ENCODE measurements around the gene TRPC4.

The TRPC4 gene

GRCh38 chr13:37652596-37652995 is 217.0 kb downstream of the TRPC4 start:
- no peak for DNase-seq

GRCh38 chr13:37651891-37652290 is 217.7 kb downstream of the TRPC4 start:
- no peak for DNase-seq

- DNase-seq, result no peak
Measured at GRCh38 chr13:37648609-37649008, 221.0 kb downstream of the TRPC4 start.

- no peak for DNase-seq
Measured at GRCh38 chr13:37647031-37647650, 222.4 kb downstream of the TRPC4 start.

- DNase-seq, result no peak
Measured at GRCh38 chr13:37646531-37646930, 223.0 kb downstream of the TRPC4 start.

GRCh38 chr13:37645181-37645740 is 224.3 kb downstream of the TRPC4 start:
- DNase-seq, result no peak

GRCh38 chr13:37641391-37641790 is 228.2 kb downstream of the TRPC4 start:
- DNase-seq, result no peak

GRCh38 chr13:37640499-37640898 is 229.1 kb downstream of the TRPC4 start:
- DNase-seq, result no peak

GRCh38 chr13:37636701-37637100 is 232.9 kb downstream of the TRPC4 start:
- no peak for DNase-seq

GRCh38 chr13:37632294-37632693 is 237.3 kb downstream of the TRPC4 start:
- DNase-seq, result no peak

- no peak for DNase-seq
Measured at GRCh38 chr13:37627428-37627827, 242.1 kb downstream of the TRPC4 start.

GRCh38 chr13:37621811-37622361 is 247.7 kb downstream of the TRPC4 start:
- no peak for DNase-seq

GRCh38 chr13:37618554-37618953 is 251.0 kb downstream of the TRPC4 start:
- DNase-seq, result no peak

- DNase-seq, result no peak
Measured at GRCh38 chr13:37617173-37617572, 252.4 kb downstream of the TRPC4 start.

- DNase-seq, result no peak
Measured at GRCh38 chr13:37616131-37616530, 253.4 kb downstream of the TRPC4 start.

GRCh38 chr13:37615276-37615675 is 254.3 kb downstream of the TRPC4 start:
- no peak for DNase-seq

- DNase-seq, result no peak
Measured at GRCh38 chr13:37613638-37614037, 255.9 kb downstream of the TRPC4 start.

GRCh38 chr13:37613236-37613635 is 256.3 kb downstream of the TRPC4 start:
- DNase-seq, result no peak

- no peak for DNase-seq
Measured at GRCh38 chr13:37608750-37609339, 260.7 kb downstream of the TRPC4 start.

- no peak for DNase-seq
Measured at GRCh38 chr13:37602733-37603381, 266.7 kb downstream of the TRPC4 start.

GRCh38 chr13:37601648-37602440 is 267.7 kb downstream of the TRPC4 start:
- no peak for DNase-seq

- DNase-seq, result no peak
Measured at GRCh38 chr13:37599519-37599918, 270.1 kb downstream of the TRPC4 start.

- no peak for DNase-seq
Measured at GRCh38 chr13:37598597-37598996, 271.0 kb downstream of the TRPC4 start, which contains the start of gene POSTN. POSTN (minus strand) TSS chr13:37598768; CDS start chr13:37598726, 42 bp downstream.
